A549 (cell line): ENCODE measurements around the gene MALRD1. TPM values are rescaled to one million over a fixed set of nuclear protein-coding genes. Genes with fewer than 3 reads are reported as not detected.

ENCODE experiments used
- ATAC-seq, 2 experiments: fragments of 200-7000 bp in 1 of 2; fragments of >200 bp in 1 of 2; cut with Nextera tagmentation in 1 of 2; cut with Tn5 transposase in 1 of 2; 3 replicates each; pipeline versions ENCODE4 v1.8.0 to v1.9.1; 2018 to 2020; ENCODE audit warnings: mild to moderate bottlenecking in 1 of 2, moderate library complexity in 1 of 2
- CTCF ChIA-PET: fragments of 300-600 bp; sonication (Branson Sonifier 250); formaldehyde crosslinking; extraction: SDS; loops from one replicate; lab custom pipeline; 2021; ENCODE audit warnings: antibody characterized with exemption, inconsistent platforms; lab: Yijun Ruan, JAX
- POLR2A ChIA-PET: fragments of 350-600 bp; formaldehyde crosslinking; extraction: SDS; loops from one replicate; lab custom pipeline; 2021; ENCODE audit warnings: antibody characterized with exemption, inconsistent platforms; lab: Yijun Ruan, JAX
- DNase-seq, 2 experiments: peaks; one replicate each; pipeline versions ENCODE4 v3.0.0 to v3.0.0-alpha.2; 2011 to 2016; ENCODE audit warnings: low read depth in 1 of 2, low spot score in 1 of 2
- FAIRE-seq: peaks from 2 replicates; lab custom pipeline; 2011; peaks lifted over from hg19 to GRCh38; lab: Jason Lieb, UNC
- H3K27ac ChIP-seq, 2 experiments: fragments of >200 bp; sonication (Bioruptor Twin); formaldehyde crosslinking; 3 replicates each; pipeline ENCODE4 v1.5.1; 2016 to 2017
- H3K4me1 ChIP-seq: fragments of >200 bp; sonication (Bioruptor Twin); formaldehyde crosslinking; 3 replicates; pipeline ENCODE4 v1.6.1; 2016
- H3K4me2 ChIP-seq: fragments of >200 bp; sonication (Bioruptor Twin); formaldehyde crosslinking; 3 replicates; pipeline ENCODE4 v1.6.1; 2016
- H3K4me3 ChIP-seq: fragments of >200 bp; sonication (Bioruptor Twin); formaldehyde crosslinking; 3 replicates; pipeline ENCODE4 v1.5.1; 2016
- H3K9me3 ChIP-seq: fragments of >200 bp; sonication (Bioruptor Twin); formaldehyde crosslinking; 3 replicates; pipeline ENCODE4 v1.6.1; 2016
- CEBPB ChIP-seq, 2 experiments: fragments of >200 bp in 1 of 2; sonication (Bioruptor Twin) in 1 of 2; formaldehyde crosslinking in 1 of 2; IDR thresholded peaks; 2 replicates each; pipeline ENCODE4 v1.6.1; 2012 to 2016
- CHD2 ChIP-seq: fragments of 150-350 bp; IDR thresholded peaks from 2 replicates; pipeline ENCODE4 v1.6.1; 2014; ENCODE audit warnings: low read length; ENCODE audit not compliant: partially characterized antibody
- GATA3 ChIP-seq: IDR thresholded peaks from 2 replicates; pipeline ENCODE4 v1.6.1; 2012; ENCODE audit warnings: borderline replicate concordance
- HOXB13 ChIP-seq: fragments of 250-450 bp; sonication (Bioruptor Pico); IDR thresholded peaks from 2 replicates; pipeline ENCODE4 v1.5.0; 2020; ENCODE audit warnings: low read depth, mild to moderate bottlenecking, moderate library complexity
- JUNB ChIP-seq: fragments of >200 bp; sonication (Bioruptor Twin); formaldehyde crosslinking; IDR thresholded peaks from 2 replicates; pipeline ENCODE4 v1.6.1; 2016
- KDM1A ChIP-seq: fragments of 200-600 bp; sonication (generic); IDR thresholded peaks from 2 replicates; pipeline ENCODE4 v1.6.1; 2016; ENCODE audit warnings: low read depth, mild to moderate bottlenecking
- MAFK ChIP-seq: fragments of 450-650 bp; IDR thresholded peaks from 2 replicates; pipeline ENCODE4 v1.6.1; 2014; ENCODE audit not compliant: partially characterized antibody
- PHF8 ChIP-seq: fragments of 200-600 bp; sonication (generic); IDR thresholded peaks from 2 replicates; pipeline ENCODE4 v1.6.1; 2016; ENCODE audit warnings: low read depth, mild to moderate bottlenecking, antibody characterized with exemption, moderate library complexity, borderline replicate concordance
- POLR2AphosphoS2 ChIP-seq: conservative IDR thresholded peaks from 2 replicates; pipeline ENCODE4 v1.6.1; 2012; ENCODE audit warnings: low read length, improper control_type of control experiment, inconsistent platforms
- RAD21 ChIP-seq, 2 experiments: fragments of >200 bp in 1 of 2; sonication (Bioruptor Twin) in 1 of 2; formaldehyde crosslinking in 1 of 2; IDR thresholded peaks in 1 of 2; conservative IDR thresholded peaks in 1 of 2; 2 replicates in 1 of 2; 3 replicates in 1 of 2; pipeline ENCODE4 v1.6.1; 2012 to 2018; ENCODE audit warnings: inconsistent platforms in 1 of 2
- RCOR1 ChIP-seq: fragments of 150-350 bp; IDR thresholded peaks from 2 replicates; pipeline ENCODE4 v1.6.1; 2014; ENCODE audit warnings: antibody characterized with exemption, low read length, low read depth
- RNF2 ChIP-seq: fragments of 200-600 bp; sonication (generic); IDR thresholded peaks from 2 replicates; pipeline ENCODE4 v1.6.1; 2016; ENCODE audit warnings: low read depth, mild to moderate bottlenecking, antibody characterized with exemption, moderate library complexity, borderline replicate concordance
- SREBF2 ChIP-seq: fragments of 450-650 bp; IDR thresholded peaks from 2 replicates; pipeline ENCODE4 v1.6.1; 2014; ENCODE audit warnings: mild to moderate bottlenecking, moderate library complexity
- ZC3H11A ChIP-seq: fragments of 450-650 bp; IDR thresholded peaks from 2 replicates; pipeline ENCODE4 v1.6.1; 2014; ENCODE audit warnings: antibody characterized with exemption, mild to moderate bottlenecking
- ZNF302 ChIP-seq: fragments of 250-450 bp; sonication (Bioruptor Pico); IDR thresholded peaks from 2 replicates; pipeline ENCODE4 v1.9.0; 2021; ENCODE audit warnings: inconsistent platforms, mild to moderate bottlenecking, moderate library complexity
- WGBS: methylation state at CpG from one replicate; pipeline ENCODE4 v1.1.6; 2017; ENCODE audit errors: missing lambda C conversion rate; 5-methylcytosine and 5-hydroxymethylcytosine counted together
- polyA plus RNA-seq, 4 experiments: library from polyadenylated mRNA; depleted of rRNA in 3 of 4; stranded (reverse); fragments of >200 nt; fragmentation: RNase III in 1 of 4; extraction: RNeasy Plus Mini Kit Qiagen cat#74134 plus additional on column Dnase treatment in 1 of 4; gene quantifications; 2 replicates in 3 of 4; 3 replicates in 1 of 4; pipeline ENCODE4 v1.2.3, GENCODE V29; 2011 to 2017
- TF ChIP-seq, protein P1 (sequence below): fragments of 200-600 bp; sonication (generic); IDR thresholded peaks from 2 replicates; pipeline ENCODE4 v1.6.1; 2016; ENCODE audit warnings: antibody characterized with exemption, mild to moderate bottlenecking, moderate library complexity
- TF ChIP-seq, protein P2 (sequence below): IDR thresholded peaks from 2 replicates; pipeline ENCODE4 v1.6.1; 2012; ENCODE audit warnings: low read depth, borderline replicate concordance
- TF ChIP-seq, protein P3 (sequence below): fragments of 250-450 bp; sonication (Bioruptor Pico); IDR thresholded peaks from 2 replicates; pipeline ENCODE4 v1.5.0; 2020; ENCODE audit warnings: low read depth, mild to moderate bottlenecking, moderate library complexity
- TF ChIP-seq, protein P4 (sequence below): IDR thresholded peaks from 2 replicates; pipeline ENCODE4 v1.6.1; 2012

MALRD1 gene
- polyA plus RNA-seq, 2 of the 4 experiments (the other 2 are of a cell fraction), result not detected

DNA sequence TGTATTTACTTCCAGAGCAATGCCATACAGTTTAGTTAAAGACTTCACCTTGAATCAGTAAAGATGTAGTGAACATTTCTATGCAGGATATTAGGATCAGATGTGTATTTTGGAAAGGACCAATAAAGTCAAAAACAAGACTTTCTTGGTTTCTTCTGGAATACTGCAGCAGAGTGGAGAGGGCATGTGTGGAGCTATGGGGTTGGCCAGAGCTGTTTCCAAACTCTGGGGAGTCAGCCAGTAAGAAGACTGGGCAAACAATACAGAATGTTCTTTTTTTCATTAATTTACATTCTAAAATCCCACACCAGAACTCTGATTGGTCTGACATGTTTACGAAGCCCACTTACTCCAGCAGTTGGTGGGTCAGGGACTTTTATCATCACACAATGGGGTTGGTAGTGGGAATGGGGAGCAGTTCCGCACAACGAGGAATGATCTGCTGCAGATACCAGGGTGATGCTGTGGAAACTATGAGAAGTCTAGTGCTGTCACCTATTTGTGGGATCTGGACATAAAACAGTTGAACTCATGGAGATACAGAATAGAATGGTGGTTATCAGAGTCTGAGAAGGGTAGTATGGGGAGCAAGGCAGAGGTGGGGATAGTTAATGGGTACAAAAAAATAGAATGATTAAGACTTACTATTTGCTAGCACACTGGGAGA lies 267.7 kb downstream of the MALRD1 start:
- WGBS, result 65% methylated on average over 3 of the region's 3 CpGs

DNA sequence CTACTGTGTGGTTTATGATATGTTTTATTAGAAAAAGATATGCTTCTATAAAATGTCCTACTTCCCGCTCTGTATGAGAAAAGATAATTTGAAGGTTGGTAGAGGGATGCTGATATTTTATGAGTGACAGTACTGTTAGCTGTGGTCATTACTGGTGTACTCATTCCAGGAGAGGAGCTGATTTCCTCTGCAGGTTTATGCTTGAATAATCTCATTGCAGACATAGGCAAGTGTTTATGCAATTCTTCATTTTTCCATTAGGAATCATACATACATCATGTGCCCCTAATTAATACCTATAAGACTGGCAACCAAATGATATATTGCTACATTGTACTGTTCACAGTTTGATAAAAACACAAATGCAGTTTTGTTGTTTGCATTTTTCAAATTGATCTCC lies 269.4 kb downstream of the MALRD1 start:
- H3K4me3 ChIP-seq, result no peak overlapping the region
- H3K4me2 ChIP-seq, result no peak overlapping the region
- H3K27ac ChIP-seq, result no peak overlapping the region
- FAIRE-seq (no peak), ATAC-seq (no peak), DNase-seq (no peak)
- CTCF ChIA-PET, result no interaction called here
- TF ChIP-seq, protein P1, sequence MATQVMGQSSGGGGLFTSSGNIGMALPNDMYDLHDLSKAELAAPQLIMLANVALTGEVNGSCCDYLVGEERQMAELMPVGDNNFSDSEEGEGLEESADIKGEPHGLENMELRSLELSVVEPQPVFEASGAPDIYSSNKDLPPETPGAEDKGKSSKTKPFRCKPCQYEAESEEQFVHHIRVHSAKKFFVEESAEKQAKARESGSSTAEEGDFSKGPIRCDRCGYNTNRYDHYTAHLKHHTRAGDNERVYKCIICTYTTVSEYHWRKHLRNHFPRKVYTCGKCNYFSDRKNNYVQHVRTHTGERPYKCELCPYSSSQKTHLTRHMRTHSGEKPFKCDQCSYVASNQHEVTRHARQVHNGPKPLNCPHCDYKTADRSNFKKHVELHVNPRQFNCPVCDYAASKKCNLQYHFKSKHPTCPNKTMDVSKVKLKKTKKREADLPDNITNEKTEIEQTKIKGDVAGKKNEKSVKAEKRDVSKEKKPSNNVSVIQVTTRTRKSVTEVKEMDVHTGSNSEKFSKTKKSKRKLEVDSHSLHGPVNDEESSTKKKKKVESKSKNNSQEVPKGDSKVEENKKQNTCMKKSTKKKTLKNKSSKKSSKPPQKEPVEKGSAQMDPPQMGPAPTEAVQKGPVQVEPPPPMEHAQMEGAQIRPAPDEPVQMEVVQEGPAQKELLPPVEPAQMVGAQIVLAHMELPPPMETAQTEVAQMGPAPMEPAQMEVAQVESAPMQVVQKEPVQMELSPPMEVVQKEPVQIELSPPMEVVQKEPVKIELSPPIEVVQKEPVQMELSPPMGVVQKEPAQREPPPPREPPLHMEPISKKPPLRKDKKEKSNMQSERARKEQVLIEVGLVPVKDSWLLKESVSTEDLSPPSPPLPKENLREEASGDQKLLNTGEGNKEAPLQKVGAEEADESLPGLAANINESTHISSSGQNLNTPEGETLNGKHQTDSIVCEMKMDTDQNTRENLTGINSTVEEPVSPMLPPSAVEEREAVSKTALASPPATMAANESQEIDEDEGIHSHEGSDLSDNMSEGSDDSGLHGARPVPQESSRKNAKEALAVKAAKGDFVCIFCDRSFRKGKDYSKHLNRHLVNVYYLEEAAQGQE, result no peak
- TF ChIP-seq ZC3H11A (no peak), CEBPB (IDR thresholded peaks at IDR 0.05) (no peak), ZNF302 (CRISPR knock-in tag) (no peak), RAD21 (conservative IDR thresholded peaks at IDR 0.05 in 1 of 2, IDR thresholded peaks at IDR 0.05 in 1 of 2) (no peak), CHD2 (no peak), PHF8 (no peak), POLR2AphosphoS2 (no peak)
- no peaks in the 10 kb centered on the region for H3K4me1 ChIP-seq
- 25% methylated on average over 1 of the region's 1 CpG for WGBS
- POLR2A ChIA-PET, result no interaction called here
- H3K9me3 ChIP-seq, result no peaks in the 10 kb centered on the region

More for the DNA sequence above, 267.7 kb downstream of the MALRD1 start:
- no peaks in the 10 kb centered on the region for H3K9me3 ChIP-seq
- no peak for ATAC-seq
- no peak overlapping the region for H3K4me3 ChIP-seq
- TF ChIP-seq POLR2AphosphoS2, result no peak
- no peak for TF ChIP-seq RCOR1
- TF ChIP-seq RNF2, result no peak
- TF ChIP-seq, protein P2, sequence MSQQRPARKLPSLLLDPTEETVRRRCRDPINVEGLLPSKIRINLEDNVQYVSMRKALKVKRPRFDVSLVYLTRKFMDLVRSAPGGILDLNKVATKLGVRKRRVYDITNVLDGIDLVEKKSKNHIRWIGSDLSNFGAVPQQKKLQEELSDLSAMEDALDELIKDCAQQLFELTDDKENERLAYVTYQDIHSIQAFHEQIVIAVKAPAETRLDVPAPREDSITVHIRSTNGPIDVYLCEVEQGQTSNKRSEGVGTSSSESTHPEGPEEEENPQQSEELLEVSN, result no peak
- TF ChIP-seq, protein P1, result no peak
- TF ChIP-seq SREBF2, result no peak
- TF ChIP-seq CHD2, result no peak
- no peak for TF ChIP-seq CEBPB (IDR thresholded peaks at IDR 0.05)
- TF ChIP-seq, all 56 proteins: peak for 0
- Histone ChIP-seq H3K27ac (no peak overlapping the region), H3K4me2 (no peak overlapping the region), H3K4me1 (no peaks in the 10 kb centered on the region)
- ChIA-PET CTCF (no interaction called here), POLR2A (no interaction called here)
- FAIRE-seq (no peak), DNase-seq (no peak)

DNA sequence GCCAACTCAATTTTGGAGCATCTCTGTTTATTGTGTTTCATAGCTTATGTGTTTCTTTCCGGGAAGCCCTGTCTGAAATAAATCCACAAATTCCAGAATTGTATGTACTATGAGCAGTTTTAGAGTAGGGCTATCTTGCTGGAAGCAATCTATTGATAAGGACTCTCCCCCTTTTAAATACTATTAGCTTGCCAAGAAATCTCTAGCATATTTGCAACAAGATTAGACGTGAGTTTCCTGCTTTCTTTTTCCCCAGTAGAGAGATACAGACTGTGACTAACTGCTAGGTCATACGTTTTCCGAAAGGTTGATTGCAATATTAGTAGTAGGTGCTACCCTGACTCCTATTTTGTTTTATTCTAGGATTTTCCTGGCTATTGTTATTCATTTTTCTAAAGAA lies 277.0 kb downstream of the MALRD1 start:
- FAIRE-seq, result no peak
- ChIA-PET CTCF (no interaction called here), POLR2A (no interaction called here)
- DNase-seq, result no peak
- ATAC-seq, result no peak
- no peaks in the 10 kb centered on the region for H3K9me3 ChIP-seq
- no peaks in the 10 kb centered on the region for H3K4me1 ChIP-seq
- WGBS, result 20% methylated on average over 4 of the region's 4 CpGs
- no peak overlapping the region for H3K27ac ChIP-seq
- H3K4me2 ChIP-seq, result no peak overlapping the region
- H3K4me3 ChIP-seq, result no peak overlapping the region
- TF ChIP-seq, protein P1, result no peak
- no peak for TF ChIP-seq GATA3
- no peak for TF ChIP-seq ZNF302 (CRISPR knock-in tag)
- TF ChIP-seq MAFK, result no peak
- no peak for TF ChIP-seq JUNB
- TF ChIP-seq, protein P3, sequence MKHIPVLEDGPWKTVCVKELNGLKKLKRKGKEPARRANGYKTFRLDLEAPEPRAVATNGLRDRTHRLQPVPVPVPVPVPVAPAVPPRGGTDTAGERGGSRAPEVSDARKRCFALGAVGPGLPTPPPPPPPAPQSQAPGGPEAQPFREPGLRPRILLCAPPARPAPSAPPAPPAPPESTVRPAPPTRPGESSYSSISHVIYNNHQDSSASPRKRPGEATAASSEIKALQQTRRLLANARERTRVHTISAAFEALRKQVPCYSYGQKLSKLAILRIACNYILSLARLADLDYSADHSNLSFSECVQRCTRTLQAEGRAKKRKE (CRISPR knock-in tag), result no peak
- TF ChIP-seq, protein P4, sequence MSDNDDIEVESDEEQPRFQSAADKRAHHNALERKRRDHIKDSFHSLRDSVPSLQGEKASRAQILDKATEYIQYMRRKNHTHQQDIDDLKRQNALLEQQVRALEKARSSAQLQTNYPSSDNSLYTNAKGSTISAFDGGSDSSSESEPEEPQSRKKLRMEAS, result no peak
- TF ChIP-seq HOXB13, result no peak
- TF ChIP-seq KDM1A, result no peak
